KMS-11 (cell line): ENCODE results near the gene TEX14.

ENCODE experiments used
- H2AFZ ChIP-seq: fragments of 200-600 bp; sonication (generic); 2 replicates; pipeline ENCODE4 v1.6.1; 2016; ENCODE audit warnings: antibody characterized with exemption, mixed run types, low read depth
- H3K27ac ChIP-seq: fragments of 200-600 bp; sonication (generic); 2 replicates; pipeline ENCODE4 v1.6.1; 2016; ENCODE audit warnings: mild to moderate bottlenecking, mixed run types
- H3K27me3 ChIP-seq: fragments of 200-600 bp; sonication (generic); 2 replicates; pipeline ENCODE4 v1.6.1; 2017; ENCODE audit warnings: mild to moderate bottlenecking, low read depth, mixed run types, moderate library complexity; ENCODE audit not compliant: insufficient read depth
- H3K36me3 ChIP-seq: fragments of 200-600 bp; sonication (generic); 2 replicates; pipeline ENCODE4 v1.6.1; 2017; ENCODE audit warnings: mild to moderate bottlenecking, mixed run types; ENCODE audit not compliant: insufficient read depth
- H3K4me1 ChIP-seq: fragments of 200-600 bp; sonication (generic); 2 replicates; pipeline ENCODE4 v1.6.1; 2016; ENCODE audit warnings: mild to moderate bottlenecking, low read depth, mixed run types; ENCODE audit not compliant: poor library complexity, severe bottlenecking
- H3K4me2 ChIP-seq: fragments of 200-600 bp; sonication (generic); 2 replicates; pipeline ENCODE4 v1.7.0; 2016; ENCODE audit warnings: mild to moderate bottlenecking, mixed run types
- H3K4me3 ChIP-seq: fragments of 200-600 bp; sonication (generic); IDR thresholded peaks from 2 replicates; pipeline ENCODE4 v1.6.1; 2017; ENCODE audit warnings: low read depth, low read length, mixed read lengths; ENCODE audit not compliant: insufficient read depth
- H3K79me2 ChIP-seq: fragments of 200-600 bp; sonication (generic); 2 replicates; pipeline ENCODE4 v1.6.1; 2016; ENCODE audit warnings: low read depth, mixed run types; ENCODE audit not compliant: insufficient read depth
- H3K9ac ChIP-seq: fragments of 200-600 bp; sonication (generic); 2 replicates; pipeline ENCODE4 v1.6.1; 2016; ENCODE audit warnings: mild to moderate bottlenecking, mixed run types
- H4K20me1 ChIP-seq: fragments of 200-600 bp; sonication (generic); 2 replicates; pipeline ENCODE4 v1.6.1; 2016; ENCODE audit warnings: mild to moderate bottlenecking, mixed run types; ENCODE audit not compliant: insufficient read depth
- CTCF ChIP-seq: fragments of 200-600 bp; sonication (generic); conservative IDR thresholded peaks from 2 replicates; pipeline ENCODE4 v1.6.1; 2017; ENCODE audit warnings: low read depth, mild to moderate bottlenecking, antibody characterized with exemption, low read length, moderate library complexity, mixed read lengths

TEX14 gene

GRCh38 chr17:58691701-58692238 lies at the start of gene TEX14:
Gene TEX14 (minus strand): TSS chr17:58692045. CDS start chr17:58652001, 40,044 bp downstream.
- Histone ChIP-seq H3K4me2 (peak within 1 kb of the TSS; percentile 84), H4K20me1 (no peaks in the 10 kb centered on the region), H3K36me3 (no peaks in the 10 kb centered on the region), H3K79me2 (peaks cover 31% of the 10 kb centered on the region), H3K27me3 (no peaks in the 10 kb centered on the region), H3K27ac (peak within 1 kb of the TSS; percentile 74), H3K4me1 (peaks cover 28% of the 10 kb centered on the region), H3K4me3 (peak within 1 kb of the TSS; percentile 83), H2AFZ (peak within 1 kb of the TSS; percentile 100), H3K9ac (peak within 1 kb of the TSS; percentile 84)
- TF ChIP-seq CTCF, result no peak

- no peak overlapping the region for H3K4me2 ChIP-seq
- no peaks in the 10 kb centered on the region for H4K20me1 ChIP-seq
- no peaks in the 10 kb centered on the region for H3K79me2 ChIP-seq
- H3K9ac ChIP-seq, result no peak overlapping the region
- peaks cover 5% of the 10 kb centered on the region for H3K4me1 ChIP-seq
- no peaks in the 10 kb centered on the region for H3K27me3 ChIP-seq
- H3K36me3 ChIP-seq, result no peaks in the 10 kb centered on the region
- no peak for TF ChIP-seq CTCF
- no peak overlapping the region for H2AFZ ChIP-seq
- no peak overlapping the region for H3K4me3 ChIP-seq
- H3K27ac ChIP-seq, result no peak overlapping the region
Observed at GRCh38 chr17:58741121-58741625, 49.3 kb upstream of the TEX14 start.

DNA sequence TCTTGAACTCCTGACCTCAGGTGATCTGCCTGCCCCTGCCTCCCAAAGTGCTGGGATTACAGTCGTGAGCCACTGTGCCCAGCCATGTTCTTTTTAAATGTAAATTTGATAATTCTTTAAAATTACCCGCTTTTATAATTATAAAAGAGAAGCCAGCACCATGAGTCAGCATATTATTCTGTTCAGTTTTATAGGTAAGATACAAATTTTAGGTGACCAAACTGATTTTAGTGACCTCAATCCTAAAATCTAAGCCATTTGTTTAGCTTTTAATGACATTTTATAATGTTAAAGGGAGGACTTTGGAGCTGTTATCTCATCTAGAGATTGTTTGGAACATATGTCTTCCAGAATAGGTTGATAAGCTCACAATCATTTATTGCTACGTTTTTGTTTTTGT lies 43.0 kb upstream of the TEX14 start:
- no peaks in the 10 kb centered on the region for H3K27me3 ChIP-seq
- no peak overlapping the region for H3K9ac ChIP-seq
- H3K79me2 ChIP-seq, result no peaks in the 10 kb centered on the region
- H3K4me2 ChIP-seq, result no peak overlapping the region
- no peak overlapping the region for H2AFZ ChIP-seq
- no peak overlapping the region for H3K27ac ChIP-seq
- H4K20me1 ChIP-seq, result no peaks in the 10 kb centered on the region
- H3K4me3 ChIP-seq, result no peak overlapping the region
- H3K4me1 ChIP-seq, result peaks cover 8% of the 10 kb centered on the region
- no peaks in the 10 kb centered on the region; the same call in 1 of the 2 replicates for H3K36me3 ChIP-seq
- no peak for TF ChIP-seq CTCF

DNA sequence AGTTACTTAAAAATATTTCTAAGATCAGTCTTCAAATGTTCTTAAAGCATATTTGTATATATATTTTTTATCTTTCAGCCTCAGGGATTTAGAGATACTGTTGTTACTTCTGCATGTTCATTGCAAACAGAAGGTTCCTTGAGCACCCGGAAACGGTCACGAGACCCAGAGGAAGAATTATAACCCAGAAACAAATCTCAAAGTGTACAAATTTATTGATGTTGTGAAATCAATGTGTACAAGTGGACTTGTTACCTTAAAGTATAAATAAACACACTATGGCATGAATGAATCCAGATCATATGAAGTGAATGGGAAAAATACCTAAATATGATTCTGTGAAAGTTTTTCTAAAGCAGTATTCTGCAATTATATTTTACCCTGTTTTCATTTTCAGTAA lies 42.2 kb upstream of the TEX14 start:
- H2AFZ ChIP-seq, result no peak overlapping the region
- no peaks in the 10 kb centered on the region for H3K79me2 ChIP-seq
- no peak overlapping the region for H3K9ac ChIP-seq
- peaks cover 8% of the 10 kb centered on the region for H3K4me1 ChIP-seq
- H3K27me3 ChIP-seq, result no peaks in the 10 kb centered on the region
- H3K27ac ChIP-seq, result no peak overlapping the region
- H3K4me2 ChIP-seq, result no peak overlapping the region
- H4K20me1 ChIP-seq, result no peaks in the 10 kb centered on the region
- no peak overlapping the region for H3K4me3 ChIP-seq
- no peak for TF ChIP-seq CTCF
- H3K36me3 ChIP-seq, result no peaks in the 10 kb centered on the region; the same call in 1 of the 2 replicates
